ENCODE results near the gene SLC12A6.

The SLC12A6 gene

GRCh38 chr15:34259566-34259965, 78.0 kb downstream of the SLC12A6 start:
- no peak for DNase-seq (ENCODE audit: low read depth in 2 of 2)

DNA sequence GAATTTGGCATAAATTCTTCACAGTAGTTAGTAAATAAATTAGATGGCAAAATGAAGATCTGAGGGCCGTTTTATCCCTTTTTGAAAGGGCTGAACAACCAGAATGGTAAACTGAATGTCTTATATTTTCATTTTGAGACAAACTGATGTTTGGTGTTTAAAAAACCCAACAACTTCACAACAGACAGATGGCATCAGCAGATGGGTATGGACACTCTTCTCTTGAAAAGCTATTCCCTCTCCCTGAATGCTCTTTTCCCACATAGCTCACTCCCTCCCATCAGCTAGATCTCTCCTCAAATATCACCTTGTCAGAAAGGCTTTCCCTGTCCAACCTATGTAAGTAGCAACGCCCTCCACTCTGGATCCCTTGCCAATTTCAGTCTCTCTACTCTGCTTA, 79.4 kb downstream of the SLC12A6 start:
- DNase-seq (ENCODE audit: low read depth in 2 of 2) = no peak

DNA sequence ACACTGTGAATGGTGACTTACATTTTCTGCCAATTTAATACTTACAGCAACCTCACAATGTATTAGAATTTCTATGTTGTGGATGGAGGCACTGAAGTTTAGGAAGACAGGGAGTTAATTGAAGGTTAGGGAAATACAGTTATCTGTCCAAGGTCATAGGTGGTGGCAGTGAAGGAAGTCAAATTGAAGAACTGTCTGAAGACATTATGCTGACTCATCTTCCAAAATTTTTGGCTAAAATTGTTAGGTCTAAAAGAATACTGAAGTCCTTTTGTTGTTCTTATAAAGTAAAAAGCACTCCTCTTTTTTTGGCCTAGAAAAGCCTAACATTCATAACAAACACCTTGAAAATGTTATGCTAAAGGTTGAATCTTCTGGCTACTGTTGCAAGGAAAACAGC, 85.0 kb downstream of the SLC12A6 start:
- no peak for DNase-seq (ENCODE audit: low read depth in 2 of 2)

GRCh38 chr15:34248190-34248589, 89.4 kb downstream of the SLC12A6 start:
- no peak for DNase-seq (ENCODE audit: low read depth in 2 of 2)

GRCh38 chr15:34246276-34246976, 91.2 kb downstream of the SLC12A6 start:
- DNase-seq (ENCODE audit: low read depth in 2 of 2) = no peak

DNA sequence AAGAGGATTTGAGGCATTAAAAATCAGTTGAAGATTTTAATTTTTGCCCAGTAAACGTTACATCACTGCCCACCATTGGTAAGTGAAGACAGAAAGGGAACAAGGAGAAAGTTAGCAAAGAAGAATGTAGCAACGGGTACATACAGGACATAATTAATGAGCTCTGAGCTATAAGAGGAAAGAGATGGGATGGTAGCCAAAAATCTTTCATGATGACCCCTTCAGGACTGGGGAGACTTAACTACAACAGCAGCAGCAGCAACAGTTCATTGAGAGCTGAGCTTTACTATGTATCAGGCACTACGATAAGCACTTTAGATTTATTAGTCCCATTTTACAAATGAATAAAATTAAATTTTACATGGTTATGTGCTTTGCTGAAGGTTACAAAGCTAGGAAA, 94.4 kb downstream of the SLC12A6 start:
- no peak for DNase-seq (ENCODE audit: low read depth in 2 of 2)

- no peak for DNase-seq (ENCODE audit: low read depth in 2 of 2)
Observed at GRCh38 chr15:34242331-34242710, 95.3 kb downstream of the SLC12A6 start.

- no peak for DNase-seq (ENCODE audit: low read depth in 2 of 2)
Observed at GRCh38 chr15:34241376-34242330, 95.9 kb downstream of the SLC12A6 start.

DNA sequence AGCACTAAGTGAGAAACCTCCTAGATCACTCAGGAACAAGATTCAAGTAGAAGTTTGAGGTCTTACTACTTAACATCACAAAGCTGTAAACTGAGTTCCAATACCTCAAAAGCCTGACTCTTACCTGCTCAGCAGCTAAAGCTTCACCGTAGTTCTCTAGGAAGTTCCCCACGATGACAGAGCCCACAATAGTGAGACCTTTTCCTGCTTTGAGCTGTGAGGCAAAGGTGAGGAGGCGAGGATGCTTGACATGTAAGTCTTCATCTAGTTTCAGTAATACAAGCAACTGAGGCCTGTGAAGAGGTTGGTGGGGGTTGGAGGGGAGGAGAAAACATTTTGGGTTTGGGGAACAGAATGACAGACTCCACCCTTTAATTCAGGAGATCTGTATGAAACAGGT, 97.0 kb downstream of the SLC12A6 start:
- DNase-seq (ENCODE audit: low read depth in 2 of 2) = no peak

DNA sequence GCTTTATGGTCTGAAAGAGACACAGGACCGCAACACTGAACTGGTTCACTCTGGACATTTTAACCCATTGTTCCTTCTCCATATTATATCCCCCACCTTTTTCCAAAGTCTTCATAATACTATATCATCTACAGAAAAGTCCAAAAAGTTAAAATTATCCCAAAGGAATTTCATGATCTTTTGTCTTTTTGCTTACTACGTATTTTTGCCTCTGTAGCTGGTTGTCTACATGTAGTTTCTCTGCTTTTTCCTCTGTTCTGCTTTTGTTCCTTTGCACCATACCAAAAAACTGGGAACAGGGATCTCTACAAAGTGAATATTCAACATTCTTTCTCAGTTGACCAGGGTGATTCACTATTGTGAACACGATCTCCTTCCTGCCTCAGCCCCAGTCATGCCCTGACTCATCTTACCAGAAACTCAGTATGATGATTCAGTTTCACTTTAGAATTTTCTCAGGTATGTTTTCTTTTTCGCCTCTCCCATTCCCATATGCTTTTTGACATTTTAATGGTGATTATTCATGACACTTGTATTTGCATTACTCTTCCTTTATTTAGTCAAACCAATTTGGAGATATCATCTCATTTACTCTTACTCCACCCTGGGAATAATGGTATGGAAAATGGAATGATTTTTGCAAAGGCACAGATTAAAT, 98.3 kb downstream of the SLC12A6 start:
- DNase-seq (ENCODE audit: low read depth in 2 of 2) = peak; percentile 71 to 75

GRCh38 chr15:34233614-34234013, 104.0 kb downstream of the SLC12A6 start:
- no peak for DNase-seq (ENCODE audit: low read depth in 2 of 2)

DNA sequence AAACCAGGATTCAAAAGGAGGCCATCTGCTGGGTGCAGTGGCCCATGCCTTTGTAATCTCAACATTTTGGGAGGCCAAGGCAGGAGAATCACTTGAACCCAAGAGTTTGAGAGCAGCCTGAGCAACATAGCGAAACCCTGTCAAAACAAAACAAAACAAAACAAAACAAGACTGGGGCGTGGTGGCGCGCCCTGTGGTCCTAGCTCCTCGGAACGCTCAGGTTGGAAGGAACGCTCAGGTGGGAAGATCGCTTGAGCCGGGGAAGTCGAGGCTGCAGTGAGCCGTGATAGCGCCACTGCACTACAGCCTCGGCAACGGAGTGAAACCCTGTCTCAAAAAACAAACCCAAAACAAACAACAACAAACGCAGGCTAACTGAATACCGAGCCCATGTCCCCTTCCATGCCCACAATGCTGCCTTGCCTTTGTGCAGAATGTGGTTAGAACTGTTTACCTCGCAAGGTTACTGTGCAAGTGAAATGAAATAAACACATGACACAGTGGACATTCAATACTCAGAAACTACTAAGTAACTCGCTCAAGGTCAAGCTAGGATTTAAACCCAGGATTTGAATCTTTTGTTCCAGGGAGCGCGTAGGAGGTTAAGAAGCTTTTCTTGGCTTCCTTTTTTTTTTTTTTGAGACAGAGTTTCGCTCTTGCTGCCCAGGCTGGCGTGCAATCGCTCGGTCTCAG, 113.5 kb downstream of the SLC12A6 start:
- DNase-seq (ENCODE audit: low read depth in 2 of 2) = no peak

DNA sequence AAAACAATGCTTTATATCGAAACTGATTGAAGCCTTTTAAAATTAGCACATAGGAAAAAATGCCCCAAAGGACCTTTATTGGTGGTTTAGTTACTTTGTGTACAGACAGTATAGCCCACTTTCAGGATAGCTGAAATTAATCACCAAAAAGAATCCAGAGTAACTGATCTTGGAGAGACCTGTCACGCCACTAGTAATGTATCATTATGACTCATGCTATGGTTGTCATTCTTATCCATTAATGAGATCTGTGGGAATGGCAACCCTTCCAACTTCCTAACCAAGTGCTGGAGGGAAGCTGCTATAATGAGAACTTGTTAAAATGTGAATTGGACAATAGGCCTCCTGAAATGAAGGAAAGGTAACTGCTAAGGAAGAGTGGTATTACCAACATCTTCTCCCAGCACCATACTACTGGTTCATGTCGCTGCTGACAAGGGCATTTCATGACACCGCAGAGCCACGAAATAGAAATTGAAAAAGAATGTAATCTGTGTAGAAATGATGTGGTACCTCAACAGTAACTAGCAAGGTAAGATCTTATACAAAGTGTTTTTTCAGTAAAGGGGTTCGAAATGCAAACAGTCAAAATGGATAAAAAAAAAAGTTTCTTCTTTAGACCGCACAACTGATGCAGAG, 119.9 kb downstream of the SLC12A6 start:
- peak in 1 of 2 experiments; percentile 37 for DNase-seq (ENCODE audit: low read depth in 2 of 2)

- no peak for DNase-seq (ENCODE audit: low read depth in 2 of 2)
Observed at GRCh38 chr15:34216527-34217270, 120.9 kb downstream of the SLC12A6 start.

DNA sequence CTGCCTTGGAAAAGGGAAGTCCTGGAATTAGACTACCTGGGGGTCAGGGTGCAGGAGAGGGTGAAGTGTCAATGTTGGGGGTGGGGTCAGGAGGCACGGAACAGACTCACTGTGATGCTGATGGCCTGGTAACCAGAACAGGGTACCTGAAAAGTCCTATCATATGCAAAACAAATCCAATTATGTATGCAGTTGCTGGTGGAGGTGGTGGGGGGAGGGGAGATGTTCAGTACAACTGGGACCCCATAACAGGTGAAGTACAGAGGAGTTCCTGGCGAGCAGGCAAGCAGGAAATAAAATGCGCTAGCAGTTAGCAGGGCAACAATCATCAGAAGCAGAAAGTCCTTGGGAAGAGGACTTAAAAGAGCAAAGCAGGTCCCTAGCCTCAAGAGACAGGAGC, 123.4 kb downstream of the SLC12A6 start:
- no peak for DNase-seq (ENCODE audit: low read depth in 2 of 2)

GRCh38 chr15:34213690-34214089, 123.9 kb downstream of the SLC12A6 start:
- DNase-seq (ENCODE audit: low read depth in 2 of 2) = no peak

GRCh38 chr15:34209421-34210282, 127.9 kb downstream of the SLC12A6 start, which contains the start of gene KATNBL1:
Gene KATNBL1 (minus strand): TSS chr15:34210096. CDS start chr15:34163676, 46,420 bp downstream.
- DNase-seq (ENCODE audit: low read depth in 2 of 2) = peak; percentile 85

DNA sequence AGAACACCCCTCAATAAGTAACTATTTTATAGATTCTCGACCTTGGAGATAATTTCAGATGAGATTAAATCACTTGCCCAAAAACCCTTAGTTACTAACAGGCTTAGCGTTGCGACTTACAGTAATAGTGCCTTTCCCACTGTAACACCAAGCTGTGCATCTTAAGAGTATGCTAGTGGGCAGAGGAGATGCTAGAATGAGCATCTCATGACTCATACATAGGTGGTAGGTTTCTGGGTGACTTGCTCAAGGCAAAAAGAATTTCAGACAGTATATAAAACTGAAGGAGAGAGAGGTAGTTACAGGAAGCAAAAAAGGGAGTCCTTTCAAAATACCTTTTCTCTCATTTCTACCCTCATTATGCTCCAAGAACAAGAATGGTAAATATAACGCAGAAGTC, 131.6 kb downstream of the SLC12A6 start:
- no peak for DNase-seq (ENCODE audit: low read depth in 2 of 2)

DNA sequence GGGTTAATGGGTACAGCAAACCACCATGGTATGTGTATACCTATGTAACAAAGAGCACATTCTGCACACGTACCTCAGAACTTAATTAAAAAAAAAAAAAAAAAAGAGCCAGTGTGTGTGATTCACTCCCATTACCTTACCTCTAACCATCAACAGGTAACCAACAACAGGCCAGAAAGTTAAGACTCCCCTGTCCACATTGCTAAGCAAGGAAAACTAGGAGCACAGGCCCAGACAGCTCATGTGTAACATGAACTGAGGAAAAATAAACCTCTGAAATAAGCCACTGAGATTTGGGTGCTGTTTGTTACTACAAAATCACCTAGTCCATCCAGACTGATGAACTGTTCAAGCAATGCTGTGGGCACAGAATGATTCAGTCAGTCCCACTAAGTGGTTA, 133.6 kb downstream of the SLC12A6 start:
- DNase-seq (ENCODE audit: low read depth in 2 of 2) = no peak

- DNase-seq (ENCODE audit: low read depth in 2 of 2) = no peak
Observed at GRCh38 chr15:34203305-34203704, 134.3 kb downstream of the SLC12A6 start.
